GM06990 (cell line): ENCODE data around the gene GNAQ.

Experiments used
- DNase-seq: peaks from one replicate; pipeline ENCODE4 v3.0.0-alpha.2; 2011; ENCODE audit not compliant: insufficient read length; ENCODE audit errors: extremely low read depth
- H3K27me3 ChIP-seq: replicated peaks from 2 replicates; pipeline ENCODE4 v1.6.0; 2011; ENCODE audit warnings: low read length; ENCODE audit not compliant: control insufficient read depth, insufficient read depth
- H3K36me3 ChIP-seq: 2 replicates; pipeline ENCODE4 v1.5.1; 2011; ENCODE audit warnings: low read length; ENCODE audit not compliant: control insufficient read depth, insufficient read depth
- H3K4me3 ChIP-seq: replicated peaks from 2 replicates; pipeline ENCODE4 v1.5.1; 2011; ENCODE audit warnings: low read depth, mild to moderate bottlenecking, control low read depth, low read length
- TF ChIP-seq, protein P1 (sequence below): IDR thresholded peaks from 2 replicates; pipeline ENCODE4 v1.5.1; 2011; ENCODE audit warnings: low read length, control low read depth, mild to moderate bottlenecking, inconsistent platforms; ENCODE audit not compliant: insufficient read depth, poor library complexity, severe bottlenecking

GNAQ gene

DNA sequence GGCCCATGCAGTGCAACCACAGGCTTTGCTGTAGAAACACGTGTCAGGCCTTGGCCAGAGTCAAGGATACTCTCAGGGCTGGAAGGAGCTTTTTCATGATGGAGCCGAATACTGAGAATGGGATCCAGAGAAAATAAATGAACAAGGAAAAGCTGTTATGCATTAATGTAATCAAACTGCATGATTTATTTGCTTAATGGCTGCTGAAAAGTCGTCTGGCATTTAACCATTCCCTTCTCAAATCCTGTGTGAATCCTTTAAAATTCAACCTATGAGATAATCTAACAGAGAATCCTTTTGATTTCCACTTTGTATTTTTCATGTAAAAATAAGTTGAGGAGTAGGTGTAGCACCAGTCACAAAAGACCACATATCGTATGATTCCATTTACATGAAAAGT lies 359.4 kb downstream of the GNAQ start:
- H3K4me3 ChIP-seq: no peak overlapping the region

DNA sequence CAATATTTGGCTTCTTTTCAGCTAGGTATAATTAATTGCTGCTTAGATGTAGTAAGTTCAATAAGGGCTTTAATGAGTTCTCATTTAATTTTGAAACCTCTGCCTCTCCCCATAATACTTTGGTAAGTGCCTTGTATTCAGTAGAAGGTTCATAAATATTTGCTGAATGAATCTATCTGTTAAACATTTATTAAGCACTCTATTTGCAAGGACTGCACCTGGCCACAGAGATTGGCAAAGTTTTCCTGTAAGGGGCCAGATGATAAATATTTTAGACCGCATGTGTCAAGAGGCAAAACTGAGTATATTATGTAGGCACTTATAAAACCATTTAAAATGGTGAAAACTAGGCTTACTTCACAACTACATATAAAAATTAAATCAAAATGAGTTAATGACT lies 364.5 kb downstream of the GNAQ start:
- no peak for DNase-seq
- H3K4me3 ChIP-seq: no peak overlapping the region
- TF ChIP-seq, protein P1, sequence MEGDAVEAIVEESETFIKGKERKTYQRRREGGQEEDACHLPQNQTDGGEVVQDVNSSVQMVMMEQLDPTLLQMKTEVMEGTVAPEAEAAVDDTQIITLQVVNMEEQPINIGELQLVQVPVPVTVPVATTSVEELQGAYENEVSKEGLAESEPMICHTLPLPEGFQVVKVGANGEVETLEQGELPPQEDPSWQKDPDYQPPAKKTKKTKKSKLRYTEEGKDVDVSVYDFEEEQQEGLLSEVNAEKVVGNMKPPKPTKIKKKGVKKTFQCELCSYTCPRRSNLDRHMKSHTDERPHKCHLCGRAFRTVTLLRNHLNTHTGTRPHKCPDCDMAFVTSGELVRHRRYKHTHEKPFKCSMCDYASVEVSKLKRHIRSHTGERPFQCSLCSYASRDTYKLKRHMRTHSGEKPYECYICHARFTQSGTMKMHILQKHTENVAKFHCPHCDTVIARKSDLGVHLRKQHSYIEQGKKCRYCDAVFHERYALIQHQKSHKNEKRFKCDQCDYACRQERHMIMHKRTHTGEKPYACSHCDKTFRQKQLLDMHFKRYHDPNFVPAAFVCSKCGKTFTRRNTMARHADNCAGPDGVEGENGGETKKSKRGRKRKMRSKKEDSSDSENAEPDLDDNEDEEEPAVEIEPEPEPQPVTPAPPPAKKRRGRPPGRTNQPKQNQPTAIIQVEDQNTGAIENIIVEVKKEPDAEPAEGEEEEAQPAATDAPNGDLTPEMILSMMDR: no peak

More for the DNA sequence above, 359.4 kb downstream of the GNAQ start:
- DNase-seq: no peak
- Histone ChIP-seq H3K27me3 (no peaks in the 10 kb centered on the region), H3K36me3 (no peaks in the 10 kb centered on the region)
- TF ChIP-seq, protein P1: no peak

More for the DNA sequence above, 364.5 kb downstream of the GNAQ start:
- H3K36me3 ChIP-seq: no peaks in the 10 kb centered on the region
- H3K27me3 ChIP-seq: no peaks in the 10 kb centered on the region
